Measurements from ENCODE around the gene PRRT1B. TPM values are rescaled to one million over a fixed set of nuclear protein-coding genes. Genes with fewer than 3 reads are reported as not detected.

The PRRT1B gene
- total and polyA plus RNA-seq, 9 of the 15 experiments (the other 6 are each of a cell fraction or from before 2014, with no cell fraction given): not detected

- WGBS (ENCODE audit: insufficient coverage, low coverage, missing lambda C conversion rate): 71% methylated on average over 21 of the region's 54 CpGs
- DNase-seq (ENCODE audit: extremely low read depth in 1 of 4, low spot score in 3 of 4) (no peak), ATAC-seq (no peak), FAIRE-seq (no peak)
- Histone ChIP-seq H3K4me1 (replicated peaks in 1 of 2; ENCODE audit: control insufficient read depth in 2 of 2, insufficient read depth in 2 of 2, low read length in 2 of 2) (peaks cover 0 to 18% of the 10 kb centered on the region in 2 experiments; a peak in 2 of 5 replicates), H3K9me3 (replicated peaks; ENCODE audit: control insufficient read depth, insufficient read depth, low read depth, low read length) (no peaks in the 10 kb centered on the region), H3K4me2 (ENCODE audit: insufficient read depth, low read length) (no peak overlapping the region), H3K9ac (ENCODE audit: insufficient read depth in 1 of 2, low read depth in 2 of 2, low read length in 2 of 2) (no peak overlapping the region), H3K36me3 (ENCODE audit: control insufficient read depth, insufficient read depth, low read length) (no peaks in the 10 kb centered on the region), H3K9me1 (ENCODE audit: control insufficient read depth, insufficient read depth, low read length) (no peaks in the 10 kb centered on the region), H3K27ac (ENCODE audit: extremely low read depth, low read depth, low read length) (no peak overlapping the region), H3K4me3 (no peak overlapping the region), H2AFZ (ENCODE audit: low read depth, low read length) (no peak overlapping the region), H3K79me2 (ENCODE audit: control insufficient read depth, insufficient read depth, low read length) (no peaks in the 10 kb centered on the region), H3K27me3 (ENCODE audit: control insufficient read depth in 2 of 2, insufficient read depth in 2 of 2, low read length in 2 of 2) (peaks cover 5 to 8% of the 10 kb centered on the region in 2 experiments; a peak in 3 of 5 replicates), H4K20me1 (replicated peaks; ENCODE audit: control insufficient read depth, insufficient read depth, low read length) (no peaks in the 10 kb centered on the region)
- POLR2A ChIA-PET: no interaction called here
- in situ Hi-C loops (cut with MboI) (no loop called here), intact Hi-C loops (cut with micrococcal nuclease) (no loop called here)
- no TSS peak for BruUV-seq (replicated peaks)
- CTCF ChIA-PET (ENCODE audit: low intra/inter-chr PET ratio): no interaction called here
- no peak for TF ChIP-seq PCBP2 (IDR thresholded peaks at IDR 0.05; ENCODE audit: low read depth, low read length, poor library complexity, severe bottlenecking)
- TF ChIP-seq ZBTB1 (CRISPR knock-in tag; IDR thresholded peaks at IDR 0.05; ENCODE audit: borderline replicate concordance, low read depth): no peak
- TF ChIP-seq ZNF395 (CRISPR knock-in tag; IDR thresholded peaks at IDR 0.05): no peak
- no peak for TF ChIP-seq RREB1 (CRISPR knock-in tag; IDR thresholded peaks at IDR 0.05)
- no peak for TF ChIP-seq ZBTB33 (CRISPR knock-in tag; IDR thresholded peaks at IDR 0.05)
- TF ChIP-seq ZKSCAN3 (CRISPR knock-in tag; IDR thresholded peaks at IDR 0.05): no peak
- TF ChIP-seq FOXP1 (CRISPR knock-in tag; IDR thresholded peaks at IDR 0.05): no peak
- TF ChIP-seq ATF2 (CRISPR knock-in tag; IDR thresholded peaks at IDR 0.05): no peak
- no peak for TF ChIP-seq CREB3 (tag; conservative IDR thresholded peaks at IDR 0.05; ENCODE audit: low read depth)
Observed at GRCh38 chr9:131554843-131555351, 9.6 kb downstream of the PRRT1B start.
